GM19328 (cell line): ENCODE results near the gene SLIT1.
A peak's percentile ranks its signal among the peaks of the same experiment; 100 is the strongest.

Experiments used
- ATAC-seq: cut with Tn5 transposase; IDR thresholded peaks from one replicate; pipeline ENCODE4 v1.9.1; 2021; ENCODE audit warnings: mild to moderate bottlenecking, moderate library complexity; ENCODE audit not compliant: unreplicated experiment

SLIT1 gene

DNA sequence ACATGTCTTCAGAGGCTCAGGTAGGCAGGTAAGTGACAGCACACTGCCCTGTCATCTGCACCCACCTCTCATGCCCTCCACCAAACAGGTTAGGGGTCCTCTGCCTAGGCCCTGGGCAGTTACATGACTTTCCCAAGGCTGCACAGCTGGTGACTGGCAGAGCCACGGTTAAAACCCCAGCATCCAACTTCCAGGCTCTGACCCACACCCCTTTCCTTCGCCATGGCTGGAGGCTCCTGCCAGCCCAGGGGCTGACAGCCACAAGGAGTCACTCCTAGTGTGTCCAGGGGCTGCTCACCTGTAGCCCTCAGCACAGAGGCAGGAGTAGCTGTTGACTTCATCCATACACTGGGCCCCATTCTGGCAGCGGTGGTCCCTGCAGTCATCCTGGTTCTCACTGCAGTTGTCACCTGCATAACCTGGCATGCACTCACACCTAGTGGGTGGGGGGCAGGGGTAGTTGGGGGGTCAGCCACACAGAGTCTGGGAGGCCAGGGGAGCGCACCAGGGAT, 175.0 kb downstream of the SLIT1 start:
- no peak for ATAC-seq

GRCh38 chr10:97007417-97007816, 178.3 kb downstream of the SLIT1 start:
- ATAC-seq = no peak

GRCh38 chr10:97006364-97006763, 179.4 kb downstream of the SLIT1 start:
- ATAC-seq = no peak

DNA sequence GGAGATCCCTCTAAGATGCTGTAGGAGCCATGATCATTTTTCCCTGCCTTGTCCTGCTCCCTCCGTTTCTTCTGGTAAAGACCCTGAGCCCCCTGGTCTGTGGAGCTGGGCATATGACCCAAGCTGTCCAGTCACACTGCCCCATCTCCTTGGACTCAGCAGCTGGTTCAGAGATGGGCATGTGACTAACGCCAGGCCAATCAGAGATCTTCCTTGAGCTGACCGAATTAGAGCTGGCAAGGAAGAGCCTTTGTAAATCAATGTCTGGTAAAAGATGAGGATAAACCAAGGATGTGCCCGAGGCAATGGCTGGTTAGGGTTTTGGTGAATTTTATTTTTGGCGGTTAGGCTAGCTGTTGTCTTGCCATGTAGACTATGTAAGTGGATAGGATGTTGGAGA, 180.4 kb downstream of the SLIT1 start:
- ATAC-seq = no peak

GRCh38 chr10:97004591-97004990, 181.2 kb downstream of the SLIT1 start:
- ATAC-seq = no peak

- ATAC-seq = no peak
These were observed 182.0 kb downstream of the SLIT1 start for GRCh38 chr10:97003804-97004201.

- no peak for ATAC-seq
These were observed 182.5 kb downstream of the SLIT1 start for GRCh38 chr10:97003151-97003803.

DNA sequence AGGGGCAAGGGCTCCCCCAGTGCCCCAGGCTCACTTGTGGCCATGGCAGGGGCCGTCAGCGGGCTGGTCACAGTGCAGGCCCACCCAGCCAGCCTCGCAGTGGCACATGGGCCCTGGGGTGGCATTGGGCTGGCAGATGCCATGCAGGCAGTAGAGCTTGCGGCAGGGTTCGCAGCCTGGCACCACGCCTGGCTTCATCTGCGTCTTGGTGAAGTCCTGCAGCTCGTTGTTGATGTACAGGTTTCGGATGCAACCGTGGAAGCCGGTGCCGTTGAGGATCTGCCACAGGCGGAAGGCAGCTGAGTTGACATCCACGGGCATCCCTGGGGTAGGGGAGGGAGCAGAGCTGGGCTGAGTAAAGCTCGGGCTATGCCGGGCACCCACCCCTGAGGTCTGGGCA, 183.1 kb downstream of the SLIT1 start:
- no peak for ATAC-seq

DNA sequence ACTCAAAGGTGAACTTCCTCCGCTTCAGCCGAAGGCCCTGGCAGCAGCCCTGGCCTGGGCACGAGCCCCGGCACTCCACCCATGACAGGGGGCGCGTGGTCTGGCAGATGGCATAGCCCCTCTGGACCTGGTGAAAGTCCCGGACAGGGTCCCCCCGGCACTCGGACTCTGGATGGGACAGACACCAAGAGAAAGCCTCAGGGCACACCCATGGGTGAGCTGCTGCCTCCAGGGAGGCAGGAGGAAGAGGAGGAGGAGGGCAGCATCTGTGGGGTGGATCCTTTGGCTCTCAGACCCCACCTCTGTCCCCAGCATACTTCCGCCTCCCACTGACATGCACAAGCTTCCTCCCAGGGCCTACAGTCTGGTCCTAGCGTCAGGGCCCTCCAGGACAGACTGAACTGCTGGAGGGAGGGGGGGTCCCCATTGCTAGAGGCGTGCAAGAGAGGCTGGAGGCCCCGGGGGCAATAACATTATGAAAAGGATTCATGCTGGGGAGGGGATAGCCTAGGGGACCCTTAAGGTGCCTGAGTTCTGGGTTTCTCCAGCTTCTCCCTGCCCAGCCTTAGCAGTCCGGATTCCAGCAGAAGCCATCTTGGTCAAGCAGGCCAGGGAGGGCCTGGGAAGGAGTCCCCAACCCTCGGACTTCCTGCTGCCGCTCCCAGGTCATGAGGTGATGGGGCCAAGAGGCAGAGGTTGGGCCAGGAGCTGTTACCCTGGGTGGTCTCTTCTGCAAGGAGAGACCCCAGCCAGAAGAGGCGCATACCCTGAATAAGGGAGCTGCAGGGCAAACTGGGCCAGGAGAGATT, 184.4 kb downstream of the SLIT1 start:
- ATAC-seq = no peak

GRCh38 chr10:97000487-97001182, 185.1 kb downstream of the SLIT1 start:
- no peak for ATAC-seq

- ATAC-seq = no peak
These were observed 185.8 kb downstream of the SLIT1 start for GRCh38 chr10:96999987-97000386.

- ATAC-seq = no peak
These were observed 186.4 kb downstream of the SLIT1 start for GRCh38 chr10:96999337-96999736.

DNA sequence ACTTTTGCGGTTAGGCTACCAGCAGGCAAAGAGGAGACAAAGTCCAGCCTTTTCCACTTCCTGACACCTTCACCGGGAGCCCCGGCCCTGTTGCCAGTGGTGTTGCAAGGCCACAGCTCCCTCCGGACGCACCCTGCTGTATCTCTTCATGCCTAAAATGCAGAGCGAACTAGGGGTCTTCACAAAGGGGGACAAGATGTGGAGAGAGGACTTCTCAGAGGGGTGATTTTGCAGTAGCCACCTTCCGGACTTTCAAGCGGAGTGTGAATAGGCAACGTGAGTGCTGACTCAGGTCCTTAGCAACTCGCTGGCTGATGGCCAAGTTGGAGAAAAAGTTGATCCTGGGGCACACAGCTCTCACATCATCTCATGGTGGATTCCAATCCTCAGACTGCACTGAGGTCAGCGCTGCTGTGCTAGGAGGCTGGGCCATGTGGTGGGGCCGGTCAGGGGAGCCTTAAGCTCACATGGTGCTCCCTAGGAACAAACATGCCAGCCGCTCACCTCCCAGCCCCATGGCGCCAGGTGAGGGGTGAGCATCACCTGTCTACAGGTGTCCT, 187.3 kb downstream of the SLIT1 start:
- ATAC-seq = no peak

DNA sequence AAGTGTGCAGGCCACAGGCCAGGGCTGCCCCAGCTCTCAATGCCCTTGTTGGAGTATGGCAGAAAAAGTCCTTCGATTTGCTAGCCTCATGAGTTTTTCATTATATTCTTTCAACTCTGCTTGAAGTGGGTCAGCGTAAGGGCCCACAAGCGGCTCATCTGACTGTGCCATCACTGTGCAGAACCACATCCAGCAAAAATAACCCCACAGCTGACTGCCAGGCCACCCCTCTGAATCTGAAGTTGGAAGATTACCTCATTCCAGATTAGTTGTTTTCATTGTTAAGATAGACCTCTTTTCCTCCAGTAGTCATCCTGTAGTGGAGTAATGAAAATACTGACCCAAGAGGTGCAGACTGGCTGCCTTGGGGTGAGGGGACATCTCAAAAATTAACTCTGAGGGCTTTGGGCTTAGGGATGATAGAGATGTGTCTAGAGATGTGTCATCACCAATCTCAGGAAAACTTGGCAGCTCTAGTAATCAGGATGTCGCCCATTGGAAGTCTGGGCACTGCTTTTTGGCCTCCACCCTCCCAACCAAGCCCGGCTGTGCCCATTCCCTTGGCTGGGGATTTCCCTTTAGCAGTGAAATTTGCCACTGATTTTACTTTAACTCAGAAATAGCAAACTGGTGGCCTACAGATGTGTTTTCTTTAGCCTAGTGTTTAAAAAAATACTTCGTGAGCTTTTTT, 189.3 kb downstream of the SLIT1 start:
- ATAC-seq = no peak

GRCh38 chr10:96995851-96996250, 189.9 kb downstream of the SLIT1 start:
- ATAC-seq = no peak

DNA sequence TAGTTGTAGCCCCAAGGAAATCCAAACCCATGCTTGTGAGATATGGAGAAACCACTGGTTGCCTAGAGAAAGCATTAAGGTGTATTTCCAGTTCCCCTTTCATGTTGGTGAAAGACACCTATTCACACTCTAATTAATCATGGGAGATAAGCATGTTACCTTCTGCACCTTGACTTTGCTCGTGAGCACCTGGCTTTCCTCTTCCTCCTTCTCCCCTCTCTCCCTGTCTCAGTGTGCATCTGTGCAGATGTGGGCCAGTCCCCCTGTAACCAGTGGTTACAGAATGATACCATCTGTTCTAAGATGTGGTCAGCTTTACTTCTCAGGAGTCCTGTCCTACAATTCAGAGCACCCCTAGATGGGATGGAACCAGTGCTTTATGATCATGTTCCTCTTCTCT, 193.0 kb downstream of the SLIT1 start:
- ATAC-seq = peak; percentile 53

- ATAC-seq = no peak
These were observed 194.4 kb downstream of the SLIT1 start for GRCh38 chr10:96991313-96991841.

- ATAC-seq = no peak
These were observed 197.3 kb downstream of the SLIT1 start for GRCh38 chr10:96988426-96988825.

GRCh38 chr10:96987842-96988175, 197.9 kb downstream of the SLIT1 start:
- no peak for ATAC-seq

DNA sequence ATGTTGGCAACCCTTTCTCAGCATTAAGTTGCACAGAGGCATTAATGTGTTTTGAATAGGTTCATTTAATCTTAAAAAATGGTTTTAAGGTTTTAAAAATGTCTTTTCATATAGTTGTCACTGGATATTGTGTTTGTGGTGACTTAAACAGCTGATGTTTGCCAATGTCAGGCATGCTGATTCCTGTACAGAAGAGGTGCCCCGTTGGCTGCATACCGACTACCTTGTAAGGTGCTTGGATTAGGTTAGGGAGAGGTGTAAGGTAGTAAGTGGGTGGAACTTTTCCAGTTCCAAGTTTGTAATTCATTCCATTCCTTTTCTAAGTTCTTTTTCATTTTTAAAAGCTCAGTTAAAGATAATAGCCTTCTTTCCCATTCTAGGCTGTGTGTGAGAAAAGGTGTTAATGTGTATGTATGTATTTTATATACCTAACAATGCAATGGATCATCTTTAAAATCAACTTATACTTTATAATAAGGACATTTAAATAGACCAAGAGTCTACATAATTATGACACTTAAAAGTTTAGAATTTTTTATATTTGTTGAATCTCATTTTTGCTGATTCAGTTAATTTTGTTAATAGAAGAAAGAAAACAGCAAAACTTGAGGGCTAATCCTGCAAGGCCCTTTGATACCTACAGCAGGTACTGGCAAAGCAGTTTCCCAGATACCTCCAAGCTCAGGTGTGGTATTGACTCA, 198.5 kb downstream of the SLIT1 start:
- no peak for ATAC-seq
